HEK293 (cell line): Measurements from ENCODE around the gene BEND3.

Source experiments
- CTCF ChIA-PET: fragments of 350-600 bp; formaldehyde crosslinking; extraction: SDS; loops from one replicate; lab custom pipeline; 2021; ENCODE audit warnings: antibody characterized with exemption; lab: Yijun Ruan, JAX
- POLR2A ChIA-PET: fragments of 300-600 bp; formaldehyde crosslinking; extraction: SDS; loops from one replicate; lab custom pipeline; 2020; ENCODE audit warnings: antibody characterized with exemption, inconsistent platforms; lab: Yijun Ruan, JAX
- H3K27ac ChIP-seq: fragments of 200-500 bp; sonication (Bioruptor generic); 2 replicates; pipeline ENCODE4 v1.5.1; 2014; ENCODE audit warnings: low read depth, low read length, control low read depth, inconsistent platforms; ENCODE audit errors: extremely low read depth
- H3K36me3 ChIP-seq, 2 experiments: fragments of 200-500 bp in 1 of 2; sonication (Bioruptor generic) in 1 of 2; 1 replicate in 1 of 2; 2 replicates in 1 of 2; pipeline ENCODE4 v1.5.1; 2014 to 2017; ENCODE audit warnings: inconsistent platforms in 2 of 2, low read length in 2 of 2; ENCODE audit not compliant: control insufficient read depth in 2 of 2, insufficient read depth in 1 of 2
- H3K4me1 ChIP-seq: fragments of 200-500 bp; sonication (Bioruptor generic); 2 replicates; pipeline ENCODE4 v1.5.1; 2014; ENCODE audit warnings: mild to moderate bottlenecking, low read length, inconsistent platforms; ENCODE audit not compliant: control insufficient read depth, insufficient read depth
- H3K4me3 ChIP-seq: 2 replicates; pipeline ENCODE4 v1.5.1; 2011; ENCODE audit warnings: low read depth, mild to moderate bottlenecking, control low read depth, low read length, moderate library complexity
- H3K9me3 ChIP-seq: fragments of 200-500 bp; sonication (Bioruptor generic); 2 replicates; pipeline ENCODE4 v1.5.1; 2014; ENCODE audit warnings: low read depth, low read length, inconsistent platforms; ENCODE audit not compliant: control insufficient read depth, insufficient read depth
- BCL6B ChIP-seq: fragments of 450-650 bp; formaldehyde crosslinking; IDR thresholded peaks from 2 replicates; pipeline ENCODE4 v1.5.1; 2017; ENCODE audit warnings: missing biosample characterization, missing genetic modification characterization
- CTCF ChIP-seq: fragments of 450-650 bp; formaldehyde crosslinking; IDR thresholded peaks from 2 replicates; pipeline ENCODE4 v1.5.1; 2016; ENCODE audit warnings: missing biosample characterization, missing genetic modification characterization
- HOXD13 ChIP-seq: sonication (generic); formaldehyde crosslinking; IDR thresholded peaks from 2 replicates; pipeline ENCODE4 v1.8.0; 2022; ENCODE audit warnings: missing genetic modification reagents, borderline replicate concordance
- MYNN ChIP-seq: fragments of 450-650 bp; formaldehyde crosslinking; IDR thresholded peaks from 2 replicates; pipeline ENCODE4 v1.5.1; 2016; ENCODE audit warnings: missing biosample characterization, missing genetic modification characterization, borderline replicate concordance
- SCRT2 ChIP-seq: fragments of 450-650 bp; formaldehyde crosslinking; IDR thresholded peaks from 2 replicates; pipeline ENCODE4 v1.5.1; 2016; ENCODE audit warnings: missing biosample characterization, missing genetic modification characterization
- SP7 ChIP-seq: fragments of 450-650 bp; formaldehyde crosslinking; IDR thresholded peaks from 2 replicates; pipeline ENCODE4 v1.5.1; 2016; ENCODE audit warnings: missing biosample characterization, missing genetic modification characterization
- YY1 ChIP-seq: fragments of 450-650 bp; formaldehyde crosslinking; IDR thresholded peaks from 2 replicates; pipeline ENCODE4 v1.5.1; 2018; ENCODE audit warnings: missing biosample characterization, missing genetic modification characterization
- ZBTB1 ChIP-seq: fragments of 450-650 bp; formaldehyde crosslinking; IDR thresholded peaks from 2 replicates; pipeline ENCODE4 v1.5.1; 2016; ENCODE audit warnings: missing biosample characterization, missing genetic modification characterization
- ZBTB11 ChIP-seq: fragments of 450-650 bp; formaldehyde crosslinking; conservative IDR thresholded peaks from 2 replicates; pipeline ENCODE4 v1.5.1; 2016; ENCODE audit warnings: low read depth, missing biosample characterization, missing genetic modification characterization
- ZNF146 ChIP-seq: fragments of 450-650 bp; formaldehyde crosslinking; IDR thresholded peaks from 2 replicates; pipeline ENCODE4 v1.5.1; 2016; ENCODE audit warnings: missing biosample characterization, missing genetic modification characterization
- ZNF169 ChIP-seq: fragments of 450-650 bp; formaldehyde crosslinking; IDR thresholded peaks from 2 replicates; pipeline ENCODE4 v1.5.1; 2016; ENCODE audit warnings: missing biosample characterization, missing genetic modification characterization
- ZNF202 ChIP-seq: fragments of 450-650 bp; formaldehyde crosslinking; IDR thresholded peaks from 2 replicates; pipeline ENCODE4 v1.5.1; 2016; ENCODE audit warnings: missing biosample characterization, missing genetic modification characterization, borderline replicate concordance
- ZNF221 ChIP-seq: fragments of 450-650 bp; formaldehyde crosslinking; IDR thresholded peaks from 2 replicates; pipeline ENCODE4 v1.5.1; 2017; ENCODE audit warnings: missing biosample characterization, missing genetic modification characterization, borderline replicate concordance
- ZNF280C ChIP-seq: fragments of 450-650 bp; formaldehyde crosslinking; IDR thresholded peaks from 2 replicates; pipeline ENCODE4 v1.5.1; 2016; ENCODE audit warnings: missing biosample characterization, missing genetic modification characterization
- ZNF350 ChIP-seq: fragments of 450-650 bp; formaldehyde crosslinking; IDR thresholded peaks from 2 replicates; pipeline ENCODE4 v1.5.0; 2017; ENCODE audit warnings: missing biosample characterization, mild to moderate bottlenecking, missing genetic modification characterization
- ZNF501 ChIP-seq: fragments of 450-650 bp; formaldehyde crosslinking; IDR thresholded peaks from 2 replicates; pipeline ENCODE4 v1.5.1; 2016; ENCODE audit warnings: missing biosample characterization, missing genetic modification characterization
- ZNF768 ChIP-seq: fragments of 450-650 bp; formaldehyde crosslinking; IDR thresholded peaks from 2 replicates; pipeline ENCODE4 v1.5.1; 2018; ENCODE audit warnings: missing biosample characterization, mild to moderate bottlenecking, missing genetic modification characterization
- ZNF785 ChIP-seq: fragments of 450-650 bp; formaldehyde crosslinking; IDR thresholded peaks from 2 replicates; pipeline ENCODE4 v1.5.1; 2016; ENCODE audit warnings: missing biosample characterization, missing genetic modification characterization
- ZNF830 ChIP-seq: fragments of 450-650 bp; IDR thresholded peaks from 2 replicates; pipeline ENCODE4 v1.5.0; 2018; ENCODE audit warnings: missing biosample characterization, missing genetic modification characterization, low read depth, mild to moderate bottlenecking, moderate library complexity

The BEND3 gene

GRCh38 chr6:107045826-107046675 is 69.3 kb downstream of the BEND3 start:
- ChIA-PET POLR2A (no interaction called here), CTCF (interaction anchor here (0.6 kb wide), 1 partner anchor 49 kb away, joined by 3 read pairs; no protein-coding TSS in a partner anchor)
- TF ChIP-seq ZNF146 = no peak
- no peak for TF ChIP-seq BCL6B (tag by site-specific recombination)
- no peak for TF ChIP-seq ZNF202 (tag by site-specific recombination)
- no peak for TF ChIP-seq ZNF221 (tag by site-specific recombination)
- TF ChIP-seq CTCF = no peak
- peak; percentile 90 for TF ChIP-seq MYNN
- TF ChIP-seq ZNF350 = no peak
- no peak for TF ChIP-seq ZNF768
- no peak overlapping the region for H3K4me3 ChIP-seq
- H3K9me3 ChIP-seq = no peaks in the 10 kb centered on the region
- no peaks in the 10 kb centered on the region for H3K4me1 ChIP-seq
- H3K36me3 ChIP-seq = peaks cover 11 to 22% of the 10 kb centered on the region in 2 experiments; a peak in 2 of 3 replicates
- H3K27ac ChIP-seq = no peak overlapping the region

- Histone ChIP-seq H3K27ac (no peak overlapping the region), H3K9me3 (no peaks in the 10 kb centered on the region), H3K36me3 (peaks cover 0 to 24% of the 10 kb centered on the region in 2 experiments; a peak in 1 of 3 replicates), H3K4me3 (no peak overlapping the region), H3K4me1 (no peaks in the 10 kb centered on the region)
- TF ChIP-seq ZNF501 (no peak), HOXD13 (CRISPR knock-in tag) (no peak), ZBTB11 (tag by site-specific recombination) (no peak), ZNF169 (tag by site-specific recombination) (no peak), YY1 (tag by site-specific recombination) (no peak), ZBTB1 (tag by site-specific recombination) (no peak), ZNF785 (tag by site-specific recombination) (no peak), ZNF280C (tag by site-specific recombination) (no peak), SCRT2 (no peak), CTCF (no peak), SP7 (no peak), ZNF830 (tag by site-specific recombination) (no peak)
- ChIA-PET POLR2A (interaction anchor here (0.6 to 1.8 kb wide), 2 partner anchors 16 to 441 kb away, joined by 3 to 5 read pairs; no protein-coding TSS in a partner anchor), CTCF (no interaction called here)
Observed at GRCh38 chr6:107033126-107033525, 82.2 kb downstream of the BEND3 start.
